ENCODE results near the gene TOM1.

Gene TOM1

GRCh38 chr22:35352214-35353111, 52.8 kb downstream of the TOM1 start:
- peak; percentile 46 for TF ChIP-seq CTCF (conservative IDR thresholded peaks at IDR 0.05; ENCODE audit: low read length)
- no peak overlapping the region for H3K4me3 ChIP-seq (ENCODE audit: low read length)
- peak; percentile 52 for DNase-seq (ENCODE audit: low read depth)

- DNase-seq (ENCODE audit: low read depth), result no peak
- H3K4me3 ChIP-seq (ENCODE audit: low read length), result no peak overlapping the region
- TF ChIP-seq CTCF (conservative IDR thresholded peaks at IDR 0.05; ENCODE audit: low read length), result no peak
Measured at GRCh38 chr22:35353318-35353717, 53.6 kb downstream of the TOM1 start.

- H3K4me3 ChIP-seq (ENCODE audit: low read length), result no peak overlapping the region
- DNase-seq (ENCODE audit: low read depth), result no peak
- TF ChIP-seq CTCF (conservative IDR thresholded peaks at IDR 0.05; ENCODE audit: low read length), result no peak
Measured at GRCh38 chr22:35354068-35354467, 54.4 kb downstream of the TOM1 start.

GRCh38 chr22:35357883-35358621, 58.4 kb downstream of the TOM1 start:
- no peak overlapping the region for H3K4me3 ChIP-seq (ENCODE audit: low read length)
- no peak for TF ChIP-seq CTCF (conservative IDR thresholded peaks at IDR 0.05; ENCODE audit: low read length)
- DNase-seq (ENCODE audit: low read depth), result peak; percentile 61

- DNase-seq (ENCODE audit: low read depth), result no peak
- no peak overlapping the region for H3K4me3 ChIP-seq (ENCODE audit: low read length)
- TF ChIP-seq CTCF (conservative IDR thresholded peaks at IDR 0.05; ENCODE audit: low read length), result no peak
Measured at GRCh38 chr22:35359380-35360065, 59.8 kb downstream of the TOM1 start.

GRCh38 chr22:35361001-35361558, 61.4 kb downstream of the TOM1 start:
- no peak for TF ChIP-seq CTCF (conservative IDR thresholded peaks at IDR 0.05; ENCODE audit: low read length)
- DNase-seq (ENCODE audit: low read depth), result no peak
- H3K4me3 ChIP-seq (ENCODE audit: low read length), result no peak overlapping the region
